A673 (cell line): ENCODE measurements around the gene MUC15. TPM values are rescaled to one million over a fixed set of nuclear protein-coding genes. Genes with fewer than 3 reads are reported as not detected.

Experiments used
- BruUV-seq: library from RNA; stranded (reverse); fragments of 400-500 nt; replicated peaks from 2 replicates; lab custom pipeline; 2021; lab: Mats Ljungman, UMichigan
- CTCF ChIA-PET: fragments of 300-600 bp; sonication (Branson Sonifier 250); formaldehyde crosslinking; loops from one replicate; lab custom pipeline; 2022; ENCODE audit warnings: antibody characterized with exemption; lab: Charles Lee
- POLR2A ChIA-PET: fragments of 300-600 bp; sonication (Branson Sonifier 250); formaldehyde crosslinking; loops from one replicate; lab custom pipeline; 2022; ENCODE audit warnings: antibody characterized with exemption; ENCODE audit not compliant: low non-redundant PET; lab: Charles Lee
- DNase-seq: peaks from one replicate; pipeline ENCODE4 v3.0.0-alpha.2; 2015; ENCODE audit warnings: low spot score
- H3K27ac ChIP-seq: fragments of 200-600 bp; sonication (generic); 2 replicates; pipeline ENCODE4 v1.5.1; 2016; ENCODE audit warnings: mixed run types, low read depth, mild to moderate bottlenecking, mixed read lengths, antibody characterized with exemption, low read length; ENCODE audit not compliant: poor library complexity, severe bottlenecking
- H3K27me3 ChIP-seq: fragments of 200-600 bp; sonication (generic); replicated peaks from 2 replicates; pipeline ENCODE4 v1.6.1; 2017; ENCODE audit warnings: mixed run types, low read depth, mild to moderate bottlenecking, mixed read lengths, antibody characterized with exemption, low read length; ENCODE audit not compliant: insufficient read depth, poor library complexity
- H3K36me3 ChIP-seq: fragments of 200-600 bp; sonication (generic); 2 replicates; pipeline ENCODE4 v1.6.1; 2016; ENCODE audit warnings: mixed run types, mild to moderate bottlenecking, mixed read lengths, antibody characterized with exemption, low read length; ENCODE audit not compliant: insufficient read depth, poor library complexity, severe bottlenecking
- H3K4me1 ChIP-seq: fragments of 200-600 bp; sonication (generic); 2 replicates; pipeline ENCODE4 v1.6.1; 2017; ENCODE audit warnings: mixed run types, mild to moderate bottlenecking, mixed read lengths, antibody characterized with exemption, low read length; ENCODE audit not compliant: insufficient read depth, poor library complexity, severe bottlenecking
- H3K4me3 ChIP-seq: fragments of 200-600 bp; sonication (generic); 2 replicates; pipeline ENCODE4 v1.5.1; 2016; ENCODE audit warnings: low read depth, mixed run types, mild to moderate bottlenecking, mixed read lengths, low read length; ENCODE audit not compliant: poor library complexity, severe bottlenecking
- H3K9me3 ChIP-seq: fragments of 200-600 bp; sonication (generic); 2 replicates; pipeline ENCODE4 v1.6.1; 2016; ENCODE audit warnings: mixed run types, low read depth, mild to moderate bottlenecking, mixed read lengths, antibody characterized with exemption, low read length; ENCODE audit not compliant: poor library complexity, severe bottlenecking
- EZH2 ChIP-seq: fragments of 200-600 bp; sonication (generic); IDR thresholded peaks from 2 replicates; pipeline ENCODE4 v1.6.1; 2017; ENCODE audit warnings: borderline replicate concordance, low read depth, mild to moderate bottlenecking, mixed read lengths, antibody characterized with exemption, low read length; ENCODE audit not compliant: poor library complexity, severe bottlenecking
- intact Hi-C: fragments of 100-400 bp; cut with micrococcal nuclease; formaldehyde crosslinking; loops from one replicate; pipeline ENCODE4 v1.10.0; 2022; ENCODE audit not compliant: unreplicated experiment
- total RNA-seq: library from RNA; stranded (reverse); gene quantifications from 2 replicates; pipeline ENCODE4 v1.2.3, GENCODE V29; 2021
- TF ChIP-seq, protein P1 (sequence below): fragments of 300-800, 200-600 bp; sonication (generic); conservative IDR thresholded peaks from 2 replicates; pipeline ENCODE4 v1.5.1; 2017; ENCODE audit warnings: low read depth, mild to moderate bottlenecking, antibody characterized with exemption, low read length, moderate library complexity, mixed read lengths

MUC15 gene
- total RNA-seq, 1 experiment from 2014 or later = not detected

DNA sequence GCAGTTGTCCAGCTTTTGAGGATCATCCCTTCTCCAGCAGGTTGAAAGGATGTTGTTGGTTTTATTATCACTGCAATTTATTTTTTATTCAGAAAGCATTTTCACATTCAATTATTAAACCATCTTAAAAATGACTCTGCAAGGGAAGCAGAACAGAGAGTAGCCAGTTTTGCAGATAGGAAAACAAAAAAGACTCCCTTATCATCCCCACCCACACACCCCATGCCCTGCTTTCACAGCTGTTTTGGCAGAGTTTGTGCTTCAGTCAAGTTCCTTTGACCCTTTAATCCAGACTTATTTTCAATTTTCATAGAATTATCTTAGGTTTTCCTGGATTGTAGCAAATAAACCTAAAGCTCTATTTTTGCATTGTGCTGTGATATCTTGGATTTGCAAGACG lies 44.4 kb downstream of the MUC15 start:
- ChIA-PET CTCF (no interaction called here), POLR2A (no interaction called here)
- no TSS peak for BruUV-seq

DNA sequence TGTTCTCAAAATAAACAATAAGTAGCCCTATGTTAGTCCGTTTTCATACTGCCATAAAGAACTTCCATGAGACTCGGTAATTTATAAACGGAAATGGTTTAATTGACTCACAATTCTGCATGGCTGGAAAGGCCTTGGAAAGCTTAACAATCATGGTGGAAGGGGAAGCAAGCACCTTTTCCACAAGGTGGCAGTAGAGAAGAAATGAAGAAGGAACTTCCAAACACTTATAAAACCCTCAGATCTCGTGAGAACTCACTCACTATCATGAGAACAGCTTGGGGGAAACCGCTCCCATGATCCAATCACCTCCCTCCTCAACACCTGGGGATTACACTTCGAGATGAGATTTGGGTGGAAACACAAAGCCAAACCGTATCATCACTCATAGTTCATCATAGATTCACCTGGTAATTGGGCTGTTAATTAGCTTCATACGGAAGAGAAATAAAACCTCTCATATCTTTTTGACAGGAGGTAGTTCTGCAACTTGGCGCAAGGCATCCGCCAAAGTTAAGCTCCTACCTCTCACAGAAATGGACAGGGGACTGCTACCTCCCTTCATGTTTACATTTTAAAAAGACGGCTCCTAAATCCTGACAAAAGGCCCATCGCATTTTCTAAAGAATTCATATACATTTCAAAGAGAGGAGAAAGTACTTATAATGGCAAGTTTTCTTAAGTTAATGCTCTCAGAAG lies 49.0 kb downstream of the MUC15 start:
- intact Hi-C loops = loop anchor here (10.0 kb wide), 1 partner anchor 228 kb away; no protein-coding TSS in a partner anchor
- POLR2A ChIA-PET = no interaction called here
- no peak overlapping the region for H3K4me3 ChIP-seq

More for the DNA sequence above, 44.4 kb downstream of the MUC15 start:
- peaks cover 13% of the 10 kb centered on the region for H3K27me3 ChIP-seq
- no peaks in the 10 kb centered on the region for H3K36me3 ChIP-seq
- DNase-seq = no peak
- TF ChIP-seq EZH2 = no peak
- TF ChIP-seq, protein P1, sequence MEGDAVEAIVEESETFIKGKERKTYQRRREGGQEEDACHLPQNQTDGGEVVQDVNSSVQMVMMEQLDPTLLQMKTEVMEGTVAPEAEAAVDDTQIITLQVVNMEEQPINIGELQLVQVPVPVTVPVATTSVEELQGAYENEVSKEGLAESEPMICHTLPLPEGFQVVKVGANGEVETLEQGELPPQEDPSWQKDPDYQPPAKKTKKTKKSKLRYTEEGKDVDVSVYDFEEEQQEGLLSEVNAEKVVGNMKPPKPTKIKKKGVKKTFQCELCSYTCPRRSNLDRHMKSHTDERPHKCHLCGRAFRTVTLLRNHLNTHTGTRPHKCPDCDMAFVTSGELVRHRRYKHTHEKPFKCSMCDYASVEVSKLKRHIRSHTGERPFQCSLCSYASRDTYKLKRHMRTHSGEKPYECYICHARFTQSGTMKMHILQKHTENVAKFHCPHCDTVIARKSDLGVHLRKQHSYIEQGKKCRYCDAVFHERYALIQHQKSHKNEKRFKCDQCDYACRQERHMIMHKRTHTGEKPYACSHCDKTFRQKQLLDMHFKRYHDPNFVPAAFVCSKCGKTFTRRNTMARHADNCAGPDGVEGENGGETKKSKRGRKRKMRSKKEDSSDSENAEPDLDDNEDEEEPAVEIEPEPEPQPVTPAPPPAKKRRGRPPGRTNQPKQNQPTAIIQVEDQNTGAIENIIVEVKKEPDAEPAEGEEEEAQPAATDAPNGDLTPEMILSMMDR = no peak
- H3K9me3 ChIP-seq = no peaks in the 10 kb centered on the region
- intact Hi-C loops = loop anchor here (10.0 kb wide), 1 partner anchor 233 kb away; no protein-coding TSS in a partner anchor
- no peaks in the 10 kb centered on the region for H3K4me1 ChIP-seq
- H3K4me3 ChIP-seq = no peak overlapping the region
- no peak overlapping the region for H3K27ac ChIP-seq

DNA sequence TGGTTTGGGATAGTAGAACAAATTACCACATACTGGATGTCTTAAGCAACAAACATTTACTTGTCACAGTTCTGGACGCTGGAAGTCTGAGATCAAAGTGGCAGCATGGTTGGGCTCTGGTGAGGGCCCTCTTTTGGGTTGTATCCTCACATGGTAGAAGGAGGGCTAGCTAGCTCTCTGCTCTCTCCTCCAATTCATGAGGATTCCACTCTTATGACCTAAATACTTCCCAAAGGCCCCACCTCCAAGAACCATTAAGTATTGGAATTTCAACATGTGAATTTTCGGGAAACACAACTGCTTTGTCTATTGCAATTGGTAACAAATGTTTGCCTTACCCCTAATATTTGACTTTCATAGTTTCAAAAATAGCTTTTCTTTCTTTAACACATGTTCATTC lies 52.6 kb downstream of the MUC15 start:
- Histone ChIP-seq H3K4me3 (no peak overlapping the region), H3K36me3 (no peaks in the 10 kb centered on the region), H3K27ac (no peak overlapping the region), H3K9me3 (no peaks in the 10 kb centered on the region), H3K4me1 (no peaks in the 10 kb centered on the region), H3K27me3 (peaks cover 22% of the 10 kb centered on the region)
- BruUV-seq = no TSS peak
- POLR2A ChIA-PET = no interaction called here
- intact Hi-C loops = no loop called here
- CTCF ChIA-PET = no interaction called here
- TF ChIP-seq, protein P1 = no peak
- no peak for TF ChIP-seq EZH2
- no peak for DNase-seq

More for the DNA sequence above, 49.0 kb downstream of the MUC15 start:
- CTCF ChIA-PET = no interaction called here
- no TSS peak for BruUV-seq
- Histone ChIP-seq H3K9me3 (no peaks in the 10 kb centered on the region), H3K36me3 (no peaks in the 10 kb centered on the region), H3K4me1 (no peaks in the 10 kb centered on the region), H3K27me3 (peaks cover 13% of the 10 kb centered on the region), H3K27ac (no peak overlapping the region)
- TF ChIP-seq EZH2 = no peak
- TF ChIP-seq, protein P1 = peak; percentile 56
- peak; percentile 74 for DNase-seq
